HCT116 (cell line): Measurements from ENCODE around the gene ARPC4. TPM values are rescaled to one million over a fixed set of nuclear protein-coding genes. Genes with fewer than 3 reads are reported as not detected.

Experiments used
- ATAC-seq: fragments of 200-7000 bp; cut with Tn5 transposase; 2 replicates; pipeline ENCODE4 v1.9.1; 2020; ENCODE audit warnings: mild to moderate bottlenecking, moderate library complexity
- BruUV-seq: library from RNA; stranded (reverse); fragments of 400-500 nt; replicated peaks from 2 replicates; lab custom pipeline; 2021; lab: Mats Ljungman, UMichigan
- CTCF ChIA-PET: fragments of 300-600 bp; sonication (Branson Sonifier 250); formaldehyde crosslinking; loops from one replicate; lab custom pipeline; 2021; ENCODE audit warnings: antibody characterized with exemption; lab: Charles Lee
- POLR2A ChIA-PET: fragments of 300-600, 350-600 bp; sonication (Branson Sonifier 250); formaldehyde crosslinking; loops from one replicate; lab custom pipeline; 2021; ENCODE audit warnings: antibody characterized with exemption; lab: Charles Lee
- RAD21 ChIA-PET, 2 experiments: fragments of 300-600 bp; sonication (Branson Sonifier 250); formaldehyde crosslinking; loops; one replicate each; lab custom pipeline; 2023; ENCODE audit warnings: low total read pairs in 2 of 2; ENCODE audit not compliant: uncharacterized antibody in 2 of 2, unreplicated experiment in 2 of 2, low non-redundant PET in 1 of 2; lab: Charles Lee
- DNase-seq: peaks from one replicate; pipeline ENCODE4 v3.0.0-alpha.2; 2010; ENCODE audit warnings: low read depth, low spot score
- H2AFZ ChIP-seq: fragments of 200-600 bp; shearing (Covaris generic), sonication (generic); 2 replicates; pipeline ENCODE4 v1.6.1; 2017; ENCODE audit warnings: low read depth, mixed run types, mixed read lengths, antibody characterized with exemption, low read length; ENCODE audit not compliant: poor library complexity, severe bottlenecking
- H3K27ac ChIP-seq: 2 replicates; pipeline ENCODE4 v1.5.1; 2012; ENCODE audit warnings: low read depth, low read length
- H3K27me3 ChIP-seq: fragments of 200-600 bp; sonication (generic); 2 replicates; pipeline ENCODE4 v1.6.1; 2016; ENCODE audit warnings: mixed run types, low read length, mixed read lengths; ENCODE audit not compliant: insufficient read depth
- H3K36me3 ChIP-seq, 2 experiments: fragments of 200-500 bp in 1 of 2; fragments of 200-600 bp in 1 of 2; sonication (Bioruptor generic) in 1 of 2; sonication (generic) in 1 of 2; 2 replicates each; pipeline versions ENCODE4 v1.5.1 to v1.6.1; 2014 to 2016; ENCODE audit warnings: low read length in 2 of 2, inconsistent platforms in 1 of 2, mixed read lengths in 1 of 2, mixed run types in 1 of 2; ENCODE audit not compliant: insufficient read depth in 2 of 2, control insufficient read depth in 1 of 2
- H3K4me1 ChIP-seq, 2 experiments: fragments of 200-600 bp in 1 of 2; sonication (generic) in 1 of 2; 2 replicates each; pipeline versions ENCODE4 v1.5.1 to v1.6.1; 2012 to 2017; ENCODE audit warnings: low read length in 2 of 2, inconsistent platforms in 1 of 2, mild to moderate bottlenecking in 1 of 2, mixed read lengths in 1 of 2, mixed run types in 1 of 2, moderate library complexity in 1 of 2; ENCODE audit not compliant: insufficient read depth in 2 of 2, control insufficient read depth in 1 of 2
- H3K4me2 ChIP-seq: fragments of 200-600 bp; sonication (generic); 2 replicates; pipeline ENCODE4 v1.6.1; 2017; ENCODE audit warnings: mixed run types, low read length, mixed read lengths
- H3K4me3 ChIP-seq, 2 experiments: fragments of 200-600 bp in 1 of 2; sonication (generic) in 1 of 2; replicated peaks in 1 of 2; 2 replicates each; pipeline ENCODE4 v1.5.1; 2011 to 2016; ENCODE audit warnings: low read length in 2 of 2, control low read depth in 1 of 2, low read depth in 1 of 2, mild to moderate bottlenecking in 1 of 2, mixed read lengths in 1 of 2, mixed run types in 1 of 2
- H3K79me2 ChIP-seq: fragments of 200-600 bp; sonication (generic); 2 replicates; pipeline ENCODE4 v1.6.1; 2017; ENCODE audit warnings: mild to moderate bottlenecking, mixed run types, low read length, moderate library complexity, mixed read lengths; ENCODE audit not compliant: insufficient read depth
- H3K9ac ChIP-seq: fragments of 200-600 bp; sonication (generic); 2 replicates; pipeline ENCODE4 v1.6.1; 2016; ENCODE audit warnings: low read length, mixed read lengths
- H3K9me2 ChIP-seq: fragments of 200-600 bp; sonication (generic), shearing (Covaris generic); 2 replicates; pipeline ENCODE4 v1.6.1; 2017; ENCODE audit warnings: mixed run types, mild to moderate bottlenecking, moderate library complexity; ENCODE audit not compliant: insufficient read depth
- H3K9me3 ChIP-seq, 2 experiments: fragments of 200-500 bp in 1 of 2; fragments of 200-600 bp in 1 of 2; sonication (Bioruptor generic) in 1 of 2; sonication (generic) in 1 of 2; 2 replicates each; pipeline ENCODE4 v1.6.1; 2014 to 2017; ENCODE audit warnings: low read length in 2 of 2, mixed read lengths in 2 of 2, inconsistent platforms in 1 of 2, low read depth in 1 of 2, mild to moderate bottlenecking in 1 of 2, mixed run types in 1 of 2, moderate library complexity in 1 of 2; ENCODE audit not compliant: control insufficient read depth in 1 of 2, insufficient read depth in 1 of 2
- H4K20me1 ChIP-seq: fragments of 200-600 bp; sonication (generic), shearing (Covaris generic); 2 replicates; pipeline ENCODE4 v1.6.1; 2017; ENCODE audit warnings: mixed run types, mild to moderate bottlenecking, moderate library complexity; ENCODE audit not compliant: insufficient read depth
- EZH2phosphoT487 ChIP-seq: fragments of 200-600 bp; IDR thresholded peaks from 2 replicates; pipeline ENCODE4 v1.6.1; 2018; ENCODE audit warnings: antibody characterized with exemption, borderline replicate concordance
- FOSL1 ChIP-seq: IDR thresholded peaks from 2 replicates; pipeline ENCODE4 v1.6.1; 2012; ENCODE audit warnings: low read depth
- POLR2A ChIP-seq: IDR thresholded peaks from 2 replicates; pipeline ENCODE4 v1.7.0; 2011; ENCODE audit warnings: borderline replicate concordance; ENCODE audit not compliant: insufficient read depth, insufficient read length; ENCODE audit errors: extremely low read depth
- RAD21 ChIP-seq: IDR thresholded peaks from 2 replicates; pipeline ENCODE4 v1.6.1; 2012; ENCODE audit warnings: low read depth, mild to moderate bottlenecking
- TCF7L2 ChIP-seq: IDR thresholded peaks from 2 replicates; pipeline ENCODE4 v1.7.0; 2011; ENCODE audit warnings: borderline replicate concordance, inconsistent platforms; ENCODE audit not compliant: insufficient read depth, insufficient read length; ENCODE audit errors: extremely low read depth
- intact Hi-C: fragments of 100-400 bp; cut with micrococcal nuclease; formaldehyde crosslinking; loops from 2 replicates; pipeline ENCODE4 v1.10.0; 2022
- total RNA-seq: library from RNA; stranded (reverse); gene quantifications from one replicate; pipeline ENCODE4 v1.2.1, GENCODE V29; 2021; ENCODE audit not compliant: unreplicated experiment
- TF ChIP-seq, protein P1 (sequence below): IDR thresholded peaks from 2 replicates; pipeline ENCODE4 v1.6.1; 2011; ENCODE audit warnings: mild to moderate bottlenecking, low read length, moderate library complexity; ENCODE audit not compliant: insufficient replicate concordance; ENCODE audit errors: extremely low read depth
- TF ChIP-seq, protein P2 (sequence below), 3 experiments: fragments of 200-600 bp in 1 of 3; sonication (generic) in 1 of 3; IDR thresholded peaks in 2 of 3; conservative IDR thresholded peaks in 1 of 3; 2 replicates each; pipeline ENCODE4 v1.5.1; 2012 to 2017; ENCODE audit warnings: low read depth in 2 of 3, low read length in 2 of 3, antibody characterized with exemption in 1 of 3, borderline replicate concordance in 1 of 3, control low read depth in 1 of 3, mild to moderate bottlenecking in 1 of 3, mixed read lengths in 1 of 3, mixed run types in 1 of 3, moderate library complexity in 1 of 3; ENCODE audit not compliant: insufficient read depth in 1 of 3

The ARPC4 gene
- total RNA-seq, 1 experiment from 2014 or later = 110 TPM

DNA sequence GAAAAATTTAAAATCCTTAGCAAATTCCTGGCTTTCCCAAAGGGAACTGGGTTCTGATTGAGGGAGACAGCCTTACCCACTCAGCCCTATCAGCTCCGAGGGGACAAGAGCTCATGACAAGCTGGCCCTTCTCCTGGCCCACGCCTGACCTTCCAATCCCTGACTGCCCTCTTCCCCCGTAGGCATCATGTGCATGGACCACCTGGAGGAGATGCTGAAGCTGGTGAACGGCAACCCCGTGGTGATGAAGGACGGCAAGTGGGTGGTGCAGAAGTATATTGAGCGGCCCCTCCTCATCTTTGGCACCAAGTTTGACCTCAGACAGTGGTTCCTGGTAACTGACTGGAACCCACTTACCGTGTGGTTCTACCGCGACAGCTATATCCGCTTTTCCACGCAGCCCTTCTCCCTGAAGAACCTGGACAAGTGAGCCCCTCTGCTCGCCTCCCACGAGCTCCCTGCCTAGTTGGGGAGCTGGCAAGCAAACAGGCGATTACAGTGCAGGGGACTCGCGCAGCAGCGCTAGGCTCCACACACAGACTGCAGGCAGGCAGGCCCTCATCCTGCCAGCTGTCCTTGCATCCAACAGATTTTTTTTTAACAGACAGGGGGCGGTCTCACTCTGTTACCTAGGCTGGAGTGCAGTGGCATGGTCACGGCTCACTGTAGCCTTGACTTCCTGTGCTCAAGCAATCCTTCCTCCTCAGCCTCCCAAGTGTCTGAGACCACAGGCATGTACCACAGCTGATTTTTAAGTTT lies 34.1 kb downstream of the ARPC4 start:
- no peaks in the 10 kb centered on the region for H3K4me1 ChIP-seq
- H3K9me3 ChIP-seq = no peaks in the 10 kb centered on the region
- CTCF ChIA-PET = interaction anchor here (0.7 to 2.1 kb wide), 2 partner anchors 111 to 119 kb away, joined by 3 to 7 read pairs; no protein-coding TSS in a partner anchor
- no peak for TF ChIP-seq POLR2A
- TF ChIP-seq TCF7L2 = no peak
- TF ChIP-seq, protein P1, sequence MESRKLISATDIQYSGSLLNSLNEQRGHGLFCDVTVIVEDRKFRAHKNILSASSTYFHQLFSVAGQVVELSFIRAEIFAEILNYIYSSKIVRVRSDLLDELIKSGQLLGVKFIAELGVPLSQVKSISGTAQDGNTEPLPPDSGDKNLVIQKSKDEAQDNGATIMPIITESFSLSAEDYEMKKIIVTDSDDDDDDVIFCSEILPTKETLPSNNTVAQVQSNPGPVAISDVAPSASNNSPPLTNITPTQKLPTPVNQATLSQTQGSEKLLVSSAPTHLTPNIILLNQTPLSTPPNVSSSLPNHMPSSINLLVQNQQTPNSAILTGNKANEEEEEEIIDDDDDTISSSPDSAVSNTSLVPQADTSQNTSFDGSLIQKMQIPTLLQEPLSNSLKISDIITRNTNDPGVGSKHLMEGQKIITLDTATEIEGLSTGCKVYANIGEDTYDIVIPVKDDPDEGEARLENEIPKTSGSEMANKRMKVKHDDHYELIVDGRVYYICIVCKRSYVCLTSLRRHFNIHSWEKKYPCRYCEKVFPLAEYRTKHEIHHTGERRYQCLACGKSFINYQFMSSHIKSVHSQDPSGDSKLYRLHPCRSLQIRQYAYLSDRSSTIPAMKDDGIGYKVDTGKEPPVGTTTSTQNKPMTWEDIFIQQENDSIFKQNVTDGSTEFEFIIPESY = no peak
- no peak for TF ChIP-seq FOSL1
- TF ChIP-seq, protein P2, sequence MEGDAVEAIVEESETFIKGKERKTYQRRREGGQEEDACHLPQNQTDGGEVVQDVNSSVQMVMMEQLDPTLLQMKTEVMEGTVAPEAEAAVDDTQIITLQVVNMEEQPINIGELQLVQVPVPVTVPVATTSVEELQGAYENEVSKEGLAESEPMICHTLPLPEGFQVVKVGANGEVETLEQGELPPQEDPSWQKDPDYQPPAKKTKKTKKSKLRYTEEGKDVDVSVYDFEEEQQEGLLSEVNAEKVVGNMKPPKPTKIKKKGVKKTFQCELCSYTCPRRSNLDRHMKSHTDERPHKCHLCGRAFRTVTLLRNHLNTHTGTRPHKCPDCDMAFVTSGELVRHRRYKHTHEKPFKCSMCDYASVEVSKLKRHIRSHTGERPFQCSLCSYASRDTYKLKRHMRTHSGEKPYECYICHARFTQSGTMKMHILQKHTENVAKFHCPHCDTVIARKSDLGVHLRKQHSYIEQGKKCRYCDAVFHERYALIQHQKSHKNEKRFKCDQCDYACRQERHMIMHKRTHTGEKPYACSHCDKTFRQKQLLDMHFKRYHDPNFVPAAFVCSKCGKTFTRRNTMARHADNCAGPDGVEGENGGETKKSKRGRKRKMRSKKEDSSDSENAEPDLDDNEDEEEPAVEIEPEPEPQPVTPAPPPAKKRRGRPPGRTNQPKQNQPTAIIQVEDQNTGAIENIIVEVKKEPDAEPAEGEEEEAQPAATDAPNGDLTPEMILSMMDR (IDR thresholded peaks at IDR 0.05 in 2 of 3, conservative IDR thresholded peaks at IDR 0.05 in 1 of 3; ENCODE audit: borderline replicate concordance in 1 of 3, insufficient read depth in 1 of 3, low read depth in 2 of 3, low read length in 2 of 3) = peak; percentile 39 to 49 (median 43); a peak in 5 of 6 replicates
- no peak for TF ChIP-seq EZH2phosphoT487
- TF ChIP-seq RAD21 = peak; percentile 60
- no peaks in the 10 kb centered on the region for H3K79me2 ChIP-seq
- no peak overlapping the region for H3K4me3 ChIP-seq
- H4K20me1 ChIP-seq = no peaks in the 10 kb centered on the region
- no peak overlapping the region for H3K4me2 ChIP-seq
- POLR2A ChIA-PET = interaction anchor here (0.6 kb wide), 1 partner anchor 9 kb away, joined by 4 read pairs; no protein-coding TSS in a partner anchor
- no peak overlapping the region for H3K27ac ChIP-seq
- peaks cover 5 to 12% of the 10 kb centered on the region in 2 experiments; a peak in 1 of 4 replicates for H3K36me3 ChIP-seq
- H2AFZ ChIP-seq = no peak overlapping the region
- no peaks in the 10 kb centered on the region for H3K9me2 ChIP-seq
- intact Hi-C loops = no loop called here
- DNase-seq = no peak
- BruUV-seq = no TSS peak
- H3K27me3 ChIP-seq = no peaks in the 10 kb centered on the region
- H3K9ac ChIP-seq = no peak overlapping the region
- ATAC-seq = peak; percentile 95
- RAD21 ChIA-PET = interaction anchor here in 1 of 2 experiments (0.5 kb wide), 1 partner anchor 160 kb away, joined by 6 read pairs; the partner anchor contains the start of gene EMC3
